Neural cell (in vitro differentiated cells): ENCODE data around the gene NDOR1. TPM values are rescaled to one million over a fixed set of nuclear protein-coding genes. Genes with fewer than 3 reads are reported as not detected.
"Not testable (repeated sequence)": the region's sequence is repeated elsewhere in the genome, so short reads cannot be mapped to it uniquely, and the experiment has no call there.

Experiments used
- H2AFZ ChIP-seq: fragments of 200-600, 300-800 bp; sonication (generic), shearing (Covaris generic); 2 replicates; pipeline ENCODE4 v1.6.0; 2014; ENCODE audit warnings: low read depth, mild to moderate bottlenecking, antibody characterized with exemption, low read length, moderate library complexity
- H3F3A ChIP-seq: fragments of 200-600 bp; shearing (Covaris generic); 2 replicates; pipeline ENCODE4 v1.6.1; 2016; ENCODE audit warnings: mild to moderate bottlenecking, moderate library complexity, mixed read lengths, antibody characterized with exemption, low read length; ENCODE audit not compliant: insufficient read depth, poor library complexity, severe bottlenecking
- H3K27ac ChIP-seq: fragments of 200-600, 300-800 bp; sonication (generic), shearing (Covaris generic); 2 replicates; pipeline ENCODE4 v1.5.1; 2014; ENCODE audit warnings: mild to moderate bottlenecking, low read length, moderate library complexity
- H3K27me3 ChIP-seq: fragments of 300-800, 200-600 bp; sonication (generic), shearing (Covaris generic); 2 replicates; pipeline ENCODE4 v1.6.0; 2014; ENCODE audit warnings: mild to moderate bottlenecking, low read depth, low read length, moderate library complexity; ENCODE audit not compliant: insufficient read depth
- H3K36me3 ChIP-seq: fragments of 300-800, 200-600 bp; sonication (generic), shearing (Covaris generic); 2 replicates; pipeline ENCODE4 v1.5.1; 2014; ENCODE audit warnings: mild to moderate bottlenecking, antibody characterized with exemption, low read length, moderate library complexity; ENCODE audit not compliant: insufficient read depth
- H3K4me2 ChIP-seq: fragments of 300-800, 200-600 bp; sonication (generic), shearing (Covaris generic); 2 replicates; pipeline ENCODE4 v1.6.0; 2014; ENCODE audit warnings: mild to moderate bottlenecking, low read length
- H3K4me3 ChIP-seq: fragments of 300-800, 200-600 bp; sonication (generic), shearing (Covaris generic); 2 replicates; pipeline ENCODE4 v1.5.1; 2014; ENCODE audit warnings: mild to moderate bottlenecking, low read length, moderate library complexity
- H3K79me2 ChIP-seq: fragments of 200-600 bp; shearing (Covaris generic); replicated peaks from 2 replicates; pipeline ENCODE4 v1.6.0; 2014; ENCODE audit warnings: mild to moderate bottlenecking, low read length, moderate library complexity; ENCODE audit not compliant: insufficient read depth
- H3K9ac ChIP-seq: fragments of 300-800, 200-600 bp; sonication (generic), shearing (Covaris generic); 2 replicates; pipeline ENCODE4 v1.6.1; 2016; ENCODE audit warnings: mild to moderate bottlenecking, low read length, mixed read lengths
- H3K9me2 ChIP-seq: fragments of 200-600 bp; shearing (Covaris generic); 2 replicates; pipeline ENCODE4 v1.6.1; 2016; ENCODE audit warnings: mild to moderate bottlenecking, low read length, mixed read lengths; ENCODE audit not compliant: insufficient read depth
- H3K9me3 ChIP-seq: fragments of 200-600, 300-800 bp; sonication (generic), shearing (Covaris generic); 2 replicates; pipeline ENCODE4 v1.6.1; 2016; ENCODE audit warnings: mild to moderate bottlenecking, mixed run types, low read length, moderate library complexity, mixed read lengths
- H4K20me1 ChIP-seq: fragments of 200-600 bp; shearing (Covaris generic); 2 replicates; pipeline ENCODE4 v1.6.1; 2016; ENCODE audit warnings: mild to moderate bottlenecking, mixed run types; ENCODE audit not compliant: insufficient read depth
- CTCF ChIP-seq: fragments of 450-650 bp; IDR thresholded peaks from 2 replicates; pipeline ENCODE4 v1.5.1; 2014; ENCODE audit warnings: antibody characterized with exemption, mild to moderate bottlenecking, moderate library complexity; ENCODE audit not compliant: poor library complexity, severe bottlenecking
- EP300 ChIP-seq: fragments of 450-650 bp; conservative IDR thresholded peaks from 2 replicates; pipeline ENCODE4 v1.6.1; 2014; ENCODE audit warnings: antibody characterized with exemption, mild to moderate bottlenecking, moderate library complexity; ENCODE audit not compliant: poor library complexity, severe bottlenecking
- EZH2 ChIP-seq: fragments of 200-600, 300-800 bp; shearing (Covaris generic), sonication (generic); IDR thresholded peaks from 2 replicates; pipeline ENCODE4 v1.6.1; 2014; ENCODE audit warnings: antibody characterized with exemption, low read length, borderline replicate concordance, mild to moderate bottlenecking; ENCODE audit not compliant: insufficient read depth, poor library complexity, severe bottlenecking
- MXI1 ChIP-seq: fragments of 450-650 bp; conservative IDR thresholded peaks from 2 replicates; pipeline ENCODE4 v1.6.1; 2014; ENCODE audit warnings: antibody characterized with exemption, mild to moderate bottlenecking; ENCODE audit not compliant: poor library complexity, severe bottlenecking
- POLR2AphosphoS5 ChIP-seq: IDR thresholded peaks from 2 replicates; pipeline ENCODE4 v1.6.1; 2012
- RAD21 ChIP-seq: fragments of 450-650 bp; conservative IDR thresholded peaks from 2 replicates; pipeline ENCODE4 v1.6.1; 2014; ENCODE audit warnings: antibody characterized with exemption, mild to moderate bottlenecking, moderate library complexity
- REST ChIP-seq: IDR thresholded peaks from 2 replicates; pipeline ENCODE4 v1.6.1; 2012; ENCODE audit warnings: borderline replicate concordance
- SMC3 ChIP-seq: fragments of 450-650 bp; conservative IDR thresholded peaks from 2 replicates; pipeline ENCODE4 v1.6.1; 2014; ENCODE audit warnings: antibody characterized with exemption, mild to moderate bottlenecking, moderate library complexity; ENCODE audit not compliant: poor library complexity
- TAF1 ChIP-seq: IDR thresholded peaks from 2 replicates; pipeline ENCODE4 v1.6.1; 2012; ENCODE audit warnings: low read depth
- polyA plus RNA-seq: library from polyadenylated mRNA; depleted of rRNA; stranded (reverse); fragments of >200 nt; gene quantifications from 2 replicates; pipeline ENCODE4 v1.2.3, GENCODE V29; 2014

NDOR1 gene
- polyA plus RNA-seq, 1 donor from 2014 or later, result 18.2 TPM

GRCh38 chr9:137262173-137262908 lies 56.8 kb downstream of the NDOR1 start:
- not testable (repeated sequence) for H3K79me2 ChIP-seq, H3K36me3 ChIP-seq, H3K27me3 ChIP-seq, H3K4me3 ChIP-seq, H2AFZ ChIP-seq, H3K4me2 ChIP-seq, H4K20me1 ChIP-seq, H3K9me3 ChIP-seq, H3K9ac ChIP-seq, H3K27ac ChIP-seq, H3F3A ChIP-seq, H3K9me2 ChIP-seq
- TF ChIP-seq RAD21 (peak; percentile 29), CTCF (peak; percentile 56), SMC3 (peak; percentile 48)

GRCh38 chr9:137262909-137263285 lies 57.4 kb downstream of the NDOR1 start:
- no peaks in the 10 kb centered on the region for H4K20me1 ChIP-seq
- H3F3A ChIP-seq, result no peaks in the 10 kb centered on the region
- H2AFZ ChIP-seq, result no peak overlapping the region
- H3K9ac ChIP-seq, result no peak overlapping the region
- H3K79me2 ChIP-seq, result no peaks in the 10 kb centered on the region
- no peaks in the 10 kb centered on the region for H3K9me2 ChIP-seq
- no peak for TF ChIP-seq CTCF
- TF ChIP-seq TAF1, result no peak
- TF ChIP-seq RAD21, result no peak
- no peak for TF ChIP-seq EZH2
- TF ChIP-seq MXI1, result no peak
- TF ChIP-seq POLR2AphosphoS5, result no peak
- no peak for TF ChIP-seq REST
- no peak for TF ChIP-seq EP300
- no peak for TF ChIP-seq SMC3
- H3K4me2 ChIP-seq, result no peak overlapping the region
- H3K36me3 ChIP-seq, result no peaks in the 10 kb centered on the region
- H3K4me3 ChIP-seq, result no peak overlapping the region
- H3K9me3 ChIP-seq, result no peaks in the 10 kb centered on the region
- no peak overlapping the region for H3K27ac ChIP-seq
- H3K27me3 ChIP-seq, result no peaks in the 10 kb centered on the region
